ENCODE results near the gene RBM22.

RBM22 gene

GRCh38 chr5:150734579-150735384 lies 33.9 kb upstream of the RBM22 start:
- DNase-seq: no peak
- Histone ChIP-seq H3K9me3 (ENCODE audit: severe bottlenecking) (no peaks in the 10 kb centered on the region), H3K4me3 (ENCODE audit: low read depth, low read length) (no peak overlapping the region), H3K27me3 (ENCODE audit: insufficient read depth, low read depth, severe bottlenecking) (no peaks in the 10 kb centered on the region), H3K36me3 (peaks cover 47% of the 10 kb centered on the region), H3K27ac (no peak overlapping the region)
- TF ChIP-seq, protein P1, sequence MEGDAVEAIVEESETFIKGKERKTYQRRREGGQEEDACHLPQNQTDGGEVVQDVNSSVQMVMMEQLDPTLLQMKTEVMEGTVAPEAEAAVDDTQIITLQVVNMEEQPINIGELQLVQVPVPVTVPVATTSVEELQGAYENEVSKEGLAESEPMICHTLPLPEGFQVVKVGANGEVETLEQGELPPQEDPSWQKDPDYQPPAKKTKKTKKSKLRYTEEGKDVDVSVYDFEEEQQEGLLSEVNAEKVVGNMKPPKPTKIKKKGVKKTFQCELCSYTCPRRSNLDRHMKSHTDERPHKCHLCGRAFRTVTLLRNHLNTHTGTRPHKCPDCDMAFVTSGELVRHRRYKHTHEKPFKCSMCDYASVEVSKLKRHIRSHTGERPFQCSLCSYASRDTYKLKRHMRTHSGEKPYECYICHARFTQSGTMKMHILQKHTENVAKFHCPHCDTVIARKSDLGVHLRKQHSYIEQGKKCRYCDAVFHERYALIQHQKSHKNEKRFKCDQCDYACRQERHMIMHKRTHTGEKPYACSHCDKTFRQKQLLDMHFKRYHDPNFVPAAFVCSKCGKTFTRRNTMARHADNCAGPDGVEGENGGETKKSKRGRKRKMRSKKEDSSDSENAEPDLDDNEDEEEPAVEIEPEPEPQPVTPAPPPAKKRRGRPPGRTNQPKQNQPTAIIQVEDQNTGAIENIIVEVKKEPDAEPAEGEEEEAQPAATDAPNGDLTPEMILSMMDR (IDR thresholded peaks at IDR 0.05; ENCODE audit: low read depth, low read length): 0 out of 2 replicates have a peak, but pooled peaks have one; percentile 20

DNA sequence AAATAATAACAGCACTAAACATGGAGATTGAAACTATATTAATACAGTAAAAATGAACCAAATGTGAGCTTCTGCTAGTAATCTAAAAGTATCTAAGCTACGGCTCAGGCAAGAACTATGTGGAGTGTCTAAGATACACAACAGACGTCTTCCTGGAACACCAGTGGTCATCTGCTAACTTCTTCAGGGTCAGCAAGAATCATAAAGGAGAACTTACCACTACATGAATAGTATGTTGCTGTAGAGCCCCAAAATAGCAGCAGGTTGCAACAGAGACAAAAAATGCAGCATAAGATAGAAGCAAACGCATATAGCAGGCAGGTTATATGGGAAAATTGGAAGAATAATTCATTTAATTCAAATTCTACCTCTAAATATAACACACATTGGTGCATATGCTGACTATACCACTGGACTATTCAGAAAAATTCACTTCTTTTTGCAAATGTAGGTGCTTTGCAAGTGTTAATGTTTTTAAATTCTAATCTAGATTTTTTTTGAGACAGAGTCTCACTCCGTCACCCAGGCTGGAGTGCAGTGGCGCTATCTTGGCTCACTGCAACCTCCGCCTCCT lies 30.9 kb upstream of the RBM22 start:
- TF ChIP-seq, protein P1 (IDR thresholded peaks at IDR 0.05; ENCODE audit: low read depth, low read length): no peak
- H3K36me3 ChIP-seq: peaks cover 57% of the 10 kb centered on the region

GRCh38 chr5:150729859-150730258 lies 29.0 kb upstream of the RBM22 start:
- Histone ChIP-seq H3K4me3 (ENCODE audit: low read depth, low read length) (no peak overlapping the region), H3K27ac (no peak overlapping the region), H3K36me3 (peaks cover 57% of the 10 kb centered on the region), H3K9me3 (ENCODE audit: severe bottlenecking) (no peaks in the 10 kb centered on the region), H3K27me3 (ENCODE audit: insufficient read depth, low read depth, severe bottlenecking) (no peaks in the 10 kb centered on the region)
- no peak for DNase-seq
- TF ChIP-seq, protein P1 (IDR thresholded peaks at IDR 0.05; ENCODE audit: low read depth, low read length): no peak

More for the DNA sequence above, 30.9 kb upstream of the RBM22 start:
- DNase-seq: no peak
- no peak overlapping the region for H3K27ac ChIP-seq
- H3K4me3 ChIP-seq (ENCODE audit: low read depth, low read length): no peak overlapping the region
- H3K27me3 ChIP-seq (ENCODE audit: insufficient read depth, low read depth, severe bottlenecking): no peaks in the 10 kb centered on the region
- no peaks in the 10 kb centered on the region for H3K9me3 ChIP-seq (ENCODE audit: severe bottlenecking)

DNA sequence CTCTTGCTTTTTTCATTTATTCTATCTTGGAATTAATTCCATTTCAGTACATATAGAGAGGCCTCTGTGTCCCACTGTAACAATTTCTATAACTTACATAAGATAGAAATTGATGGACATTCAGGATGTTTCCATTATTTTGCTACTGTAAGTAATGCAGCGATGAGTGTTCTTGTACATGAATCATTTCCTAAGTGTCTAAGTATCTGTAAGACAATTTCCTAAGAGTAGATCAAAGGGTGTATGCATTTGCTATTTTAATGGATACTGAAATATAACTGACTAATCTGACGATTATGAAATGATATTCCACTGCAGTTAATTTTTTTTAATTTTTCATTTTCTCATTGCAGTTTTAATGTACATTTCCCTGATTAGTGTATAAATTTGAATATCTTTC lies 23.0 kb upstream of the RBM22 start:
- Histone ChIP-seq H3K9me3 (ENCODE audit: severe bottlenecking) (no peaks in the 10 kb centered on the region), H3K4me3 (ENCODE audit: low read depth, low read length) (no peak overlapping the region), H3K27ac (no peak overlapping the region), H3K27me3 (ENCODE audit: insufficient read depth, low read depth, severe bottlenecking) (no peaks in the 10 kb centered on the region), H3K36me3 (peaks cover 62% of the 10 kb centered on the region)
- TF ChIP-seq, protein P1 (IDR thresholded peaks at IDR 0.05; ENCODE audit: low read depth, low read length): no peak
- DNase-seq: no peak

DNA sequence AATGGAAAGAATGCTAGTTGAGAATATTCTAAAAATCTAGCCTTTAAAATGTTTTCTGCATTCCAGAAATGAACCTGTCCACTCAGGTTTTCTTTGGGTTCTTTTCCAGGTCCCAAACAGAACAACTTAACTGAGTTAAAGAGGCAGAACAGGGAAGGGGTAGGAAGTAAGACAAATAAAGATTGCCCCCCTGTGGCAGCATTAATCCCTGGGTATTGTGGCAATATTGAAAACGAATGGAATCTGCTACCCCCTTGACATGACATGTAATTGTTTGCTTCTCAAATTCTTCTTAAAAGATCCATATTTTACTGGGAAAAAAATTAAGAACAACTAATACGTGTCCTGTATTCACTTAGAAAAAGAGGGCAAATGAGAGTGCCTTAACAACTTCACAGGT lies 9.3 kb upstream of the RBM22 start:
- no peak overlapping the region for H3K4me3 ChIP-seq (ENCODE audit: low read depth, low read length)
- no peaks in the 10 kb centered on the region for H3K27me3 ChIP-seq (ENCODE audit: insufficient read depth, low read depth, severe bottlenecking)
- DNase-seq: no peak
- H3K9me3 ChIP-seq (ENCODE audit: severe bottlenecking): no peaks in the 10 kb centered on the region
- peaks cover 61% of the 10 kb centered on the region for H3K36me3 ChIP-seq
- no peak overlapping the region for H3K27ac ChIP-seq
- TF ChIP-seq, protein P1 (IDR thresholded peaks at IDR 0.05; ENCODE audit: low read depth, low read length): no peak

All from WERI-Rb-1 (cell line).